AG04449 (cell line): Measurements from ENCODE around the gene AMBRA1.

Experiments
- CTCF ChIA-PET: fragments of 350-600 bp; formaldehyde crosslinking; extraction: SDS; loops from one replicate; lab custom pipeline; 2021; ENCODE audit warnings: antibody characterized with exemption; lab: Yijun Ruan, JAX
- POLR2A ChIA-PET: fragments of 400-600, 350-600 bp; formaldehyde crosslinking; extraction: SDS; loops from one replicate; lab custom pipeline; 2020; ENCODE audit warnings: antibody characterized with exemption, inconsistent platforms; lab: Yijun Ruan, JAX
- DNase-seq: peaks from one replicate; pipeline ENCODE4 v3.0.0-alpha.2; 2010; ENCODE audit warnings: low read depth, low spot score
- H3K4me3 ChIP-seq: 2 replicates; pipeline ENCODE4 v1.5.1; 2011; ENCODE audit warnings: low read depth, mild to moderate bottlenecking, control low read depth, low read length
- CTCF ChIP-seq: IDR thresholded peaks from one replicate; pipeline ENCODE4 v1.5.1; 2011; ENCODE audit warnings: mild to moderate bottlenecking, moderate library complexity, low read length, control low read depth, inconsistent platforms; ENCODE audit not compliant: insufficient read depth; ENCODE audit errors: missing control alignments

AMBRA1 gene

GRCh38 chr11:46390331-46391171 lies 203.3 kb downstream of the AMBRA1 start:
- ChIA-PET CTCF (interaction anchor here (0.7 to 7.5 kb wide), 32 partner anchors 9 to 419 kb away, joined by 3 to 103 read pairs (median 8); partner anchors contain the start of genes ATG13, CREB3L1, DGKZ and HARBI1), POLR2A (no interaction called here)
- DNase-seq, result no peak
- H3K4me3 ChIP-seq, result no peak overlapping the region
- TF ChIP-seq CTCF, result no peak

- ChIA-PET CTCF (interaction anchor here (0.7 to 7.5 kb wide), 47 partner anchors 10 to 420 kb away, joined by 3 to 103 read pairs (median 5); partner anchors contain the start of genes ARHGAP1, ATG13, DGKZ and HARBI1), POLR2A (no interaction called here)
- peak overlapping the region; percentile 57 for H3K4me3 ChIP-seq
- TF ChIP-seq CTCF, result peak; percentile 92
- DNase-seq, result no peak
Measured at GRCh38 chr11:46389450-46390330, 204.1 kb downstream of the AMBRA1 start.

- peak overlapping the region; percentile 57 for H3K4me3 ChIP-seq
- POLR2A ChIA-PET, result no interaction called here
Measured at GRCh38 chr11:46388619-46389449, 205.0 kb downstream of the AMBRA1 start.

GRCh38 chr11:46387919-46388618 lies 205.8 kb downstream of the AMBRA1 start:
- no peak overlapping the region for H3K4me3 ChIP-seq
- POLR2A ChIA-PET, result no interaction called here
- CTCF ChIA-PET, result interaction anchor here (0.7 to 7.5 kb wide), 39 partner anchors 10 to 299 kb away, joined by 3 to 103 read pairs (median 7); partner anchors contain the start of genes ATG13, DGKZ and HARBI1
- TF ChIP-seq CTCF, result no peak
- DNase-seq, result no peak

More at GRCh38 chr11:46388619-46389449, 205.0 kb downstream of the AMBRA1 start:
- no peak for DNase-seq
- CTCF ChIA-PET, result interaction anchor here (0.7 to 7.5 kb wide), 50 partner anchors 11 to 311 kb away, joined by 3 to 103 read pairs (median 5); partner anchors contain the start of genes ARHGAP1, ATG13, DGKZ and HARBI1
- no peak for TF ChIP-seq CTCF

GRCh38 chr11:46387456-46387855 lies 206.4 kb downstream of the AMBRA1 start:
- DNase-seq, result no peak
- H3K4me3 ChIP-seq, result no peak overlapping the region
- ChIA-PET CTCF (interaction anchor here (0.9 to 7.5 kb wide), 20 partner anchors 12 to 294 kb away, joined by 3 to 103 read pairs (median 7); partner anchors contain the start of genes ATG13, DGKZ and HARBI1), POLR2A (no interaction called here)
- no peak for TF ChIP-seq CTCF
